A673 (cell line): Measurements from ENCODE around the gene SGMS1. TPM values are rescaled to one million over a fixed set of nuclear protein-coding genes. Genes with fewer than 3 reads are reported as not detected.

Experiments used
- BruUV-seq: library from RNA; stranded (reverse); fragments of 400-500 nt; replicated peaks from 2 replicates; lab custom pipeline; 2021; lab: Mats Ljungman, UMichigan
- CTCF ChIA-PET: fragments of 300-600 bp; sonication (Branson Sonifier 250); formaldehyde crosslinking; loops from one replicate; lab custom pipeline; 2022; ENCODE audit warnings: antibody characterized with exemption; lab: Charles Lee
- POLR2A ChIA-PET: fragments of 300-600 bp; sonication (Branson Sonifier 250); formaldehyde crosslinking; loops from one replicate; lab custom pipeline; 2022; ENCODE audit warnings: antibody characterized with exemption; ENCODE audit not compliant: low non-redundant PET; lab: Charles Lee
- DNase-seq: peaks from one replicate; pipeline ENCODE4 v3.0.0-alpha.2; 2015; ENCODE audit warnings: low spot score
- H3K27ac ChIP-seq: fragments of 200-600 bp; sonication (generic); 2 replicates; pipeline ENCODE4 v1.5.1; 2016; ENCODE audit warnings: mixed run types, low read depth, mild to moderate bottlenecking, mixed read lengths, antibody characterized with exemption, low read length; ENCODE audit not compliant: poor library complexity, severe bottlenecking
- H3K27me3 ChIP-seq: fragments of 200-600 bp; sonication (generic); replicated peaks from 2 replicates; pipeline ENCODE4 v1.6.1; 2017; ENCODE audit warnings: mixed run types, low read depth, mild to moderate bottlenecking, mixed read lengths, antibody characterized with exemption, low read length; ENCODE audit not compliant: insufficient read depth, poor library complexity
- H3K36me3 ChIP-seq: fragments of 200-600 bp; sonication (generic); 2 replicates; pipeline ENCODE4 v1.6.1; 2016; ENCODE audit warnings: mixed run types, mild to moderate bottlenecking, mixed read lengths, antibody characterized with exemption, low read length; ENCODE audit not compliant: insufficient read depth, poor library complexity, severe bottlenecking
- H3K4me1 ChIP-seq: fragments of 200-600 bp; sonication (generic); 2 replicates; pipeline ENCODE4 v1.6.1; 2017; ENCODE audit warnings: mixed run types, mild to moderate bottlenecking, mixed read lengths, antibody characterized with exemption, low read length; ENCODE audit not compliant: insufficient read depth, poor library complexity, severe bottlenecking
- H3K4me3 ChIP-seq: fragments of 200-600 bp; sonication (generic); 2 replicates; pipeline ENCODE4 v1.5.1; 2016; ENCODE audit warnings: low read depth, mixed run types, mild to moderate bottlenecking, mixed read lengths, low read length; ENCODE audit not compliant: poor library complexity, severe bottlenecking
- H3K9me3 ChIP-seq: fragments of 200-600 bp; sonication (generic); 2 replicates; pipeline ENCODE4 v1.6.1; 2016; ENCODE audit warnings: mixed run types, low read depth, mild to moderate bottlenecking, mixed read lengths, antibody characterized with exemption, low read length; ENCODE audit not compliant: poor library complexity, severe bottlenecking
- CTCF ChIP-seq: fragments of 300-800, 200-600 bp; sonication (generic); conservative IDR thresholded peaks from 2 replicates; pipeline ENCODE4 v1.5.1; 2017; ENCODE audit warnings: low read depth, mild to moderate bottlenecking, antibody characterized with exemption, low read length, moderate library complexity, mixed read lengths
- EZH2 ChIP-seq: fragments of 200-600 bp; sonication (generic); IDR thresholded peaks from 2 replicates; pipeline ENCODE4 v1.6.1; 2017; ENCODE audit warnings: borderline replicate concordance, low read depth, mild to moderate bottlenecking, mixed read lengths, antibody characterized with exemption, low read length; ENCODE audit not compliant: poor library complexity, severe bottlenecking
- intact Hi-C: fragments of 100-400 bp; cut with micrococcal nuclease; formaldehyde crosslinking; loops from one replicate; pipeline ENCODE4 v1.10.0; 2022; ENCODE audit not compliant: unreplicated experiment
- total RNA-seq: library from RNA; stranded (reverse); gene quantifications from 2 replicates; pipeline ENCODE4 v1.2.3, GENCODE V29; 2021

Gene SGMS1
- total RNA-seq, 1 experiment from 2014 or later: 13.0 TPM

- Histone ChIP-seq H3K27me3 (no peaks in the 10 kb centered on the region), H3K4me3 (no peak overlapping the region), H3K9me3 (no peaks in the 10 kb centered on the region), H3K4me1 (no peaks in the 10 kb centered on the region), H3K36me3 (no peaks in the 10 kb centered on the region), H3K27ac (no peak overlapping the region)
- no TSS peak for BruUV-seq
- DNase-seq: no peak
- ChIA-PET POLR2A (no interaction called here), CTCF (no interaction called here)
- intact Hi-C loops: no loop called here
- no peak for TF ChIP-seq EZH2
- TF ChIP-seq CTCF: no peak
These were observed 107.6 kb downstream of the SGMS1 start for GRCh38 chr10:50516171-50516570.

- no TSS peak for BruUV-seq
- ChIA-PET CTCF (no interaction called here), POLR2A (no interaction called here)
- TF ChIP-seq EZH2: no peak
- TF ChIP-seq CTCF: no peak
- H3K4me1 ChIP-seq: no peaks in the 10 kb centered on the region
- intact Hi-C loops: no loop called here
- no peak overlapping the region for H3K4me3 ChIP-seq
- H3K9me3 ChIP-seq: no peaks in the 10 kb centered on the region
- H3K27ac ChIP-seq: no peak overlapping the region
- no peaks in the 10 kb centered on the region for H3K36me3 ChIP-seq
- H3K27me3 ChIP-seq: no peaks in the 10 kb centered on the region
- DNase-seq: no peak
These were observed 108.3 kb downstream of the SGMS1 start for GRCh38 chr10:50515420-50515819.

GRCh38 chr10:50514995-50515394, 108.8 kb downstream of the SGMS1 start:
- Histone ChIP-seq H3K27ac (no peak overlapping the region), H3K27me3 (no peaks in the 10 kb centered on the region), H3K9me3 (no peaks in the 10 kb centered on the region), H3K4me3 (no peak overlapping the region), H3K36me3 (no peaks in the 10 kb centered on the region), H3K4me1 (no peaks in the 10 kb centered on the region)
- BruUV-seq: no TSS peak
- ChIA-PET POLR2A (no interaction called here), CTCF (no interaction called here)
- TF ChIP-seq CTCF (no peak), EZH2 (no peak)
- intact Hi-C loops: no loop called here
- no peak for DNase-seq
